22Rv1 (cell line): ENCODE measurements around the gene SERHL2.
"Not testable (repeated sequence)": the region's sequence is repeated elsewhere in the genome, so short reads cannot be mapped to it uniquely, and the experiment has no call there.

Experiments
- H3K27ac ChIP-seq: fragments of 450-650 bp; 2 replicates; pipeline ENCODE4 v1.5.1; 2017
- ZFX ChIP-seq: fragments of 450-650 bp; IDR thresholded peaks from 2 replicates; pipeline ENCODE4 v1.6.1; 2017; ENCODE audit warnings: antibody characterized with exemption, borderline replicate concordance
- TF ChIP-seq, protein P1 (sequence below): fragments of 450-650 bp; IDR thresholded peaks from 2 replicates; pipeline ENCODE4 v1.5.1; 2017; ENCODE audit warnings: mild to moderate bottlenecking

SERHL2 gene

DNA sequence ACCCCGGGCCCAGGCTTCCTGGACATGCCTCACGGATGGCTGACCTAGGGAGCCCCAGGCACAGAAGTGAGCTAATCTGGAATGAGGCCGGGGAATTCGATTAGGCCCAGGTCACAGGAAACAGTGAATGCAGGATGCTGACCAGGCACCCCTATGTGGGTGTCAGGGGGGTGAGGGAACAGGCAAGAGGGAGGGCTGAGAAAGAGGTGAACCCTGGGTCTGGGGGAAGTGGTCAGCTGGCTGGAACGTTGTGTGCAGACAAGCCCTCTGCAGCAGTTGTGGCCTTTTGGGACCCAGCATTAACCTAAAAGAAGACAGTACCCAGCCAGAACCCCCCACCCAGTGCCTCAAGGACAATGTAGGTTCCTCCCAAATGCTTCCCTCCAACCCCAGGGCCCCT is 8.1 kb downstream of the SERHL2 start:
- H3K27ac ChIP-seq: no peak overlapping the region
- TF ChIP-seq ZFX: no peak

DNA sequence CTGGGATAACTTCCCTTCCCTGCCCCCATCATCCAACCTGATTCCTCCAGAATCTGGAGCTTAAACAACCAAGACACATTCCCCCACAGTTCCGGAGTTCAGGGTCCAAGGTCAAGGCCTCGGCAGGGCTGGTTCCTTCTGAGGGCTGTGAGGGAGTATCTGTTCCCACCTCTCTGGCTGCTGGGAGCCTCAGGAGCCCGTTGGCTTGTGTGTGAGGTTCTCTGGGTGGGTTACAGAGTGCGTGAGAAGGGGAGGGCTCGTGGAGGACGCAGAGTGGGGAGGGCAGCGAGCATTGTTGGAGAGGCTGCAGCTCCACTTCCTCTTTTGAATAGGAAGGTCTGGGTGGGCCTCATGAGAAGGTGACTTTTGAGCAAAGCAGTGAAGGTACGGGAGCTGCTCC is 8.5 kb downstream of the SERHL2 start:
- H3K27ac ChIP-seq: peak overlapping the region; percentile 5; the same call in 1 of the 2 replicates
- TF ChIP-seq, protein P1, sequence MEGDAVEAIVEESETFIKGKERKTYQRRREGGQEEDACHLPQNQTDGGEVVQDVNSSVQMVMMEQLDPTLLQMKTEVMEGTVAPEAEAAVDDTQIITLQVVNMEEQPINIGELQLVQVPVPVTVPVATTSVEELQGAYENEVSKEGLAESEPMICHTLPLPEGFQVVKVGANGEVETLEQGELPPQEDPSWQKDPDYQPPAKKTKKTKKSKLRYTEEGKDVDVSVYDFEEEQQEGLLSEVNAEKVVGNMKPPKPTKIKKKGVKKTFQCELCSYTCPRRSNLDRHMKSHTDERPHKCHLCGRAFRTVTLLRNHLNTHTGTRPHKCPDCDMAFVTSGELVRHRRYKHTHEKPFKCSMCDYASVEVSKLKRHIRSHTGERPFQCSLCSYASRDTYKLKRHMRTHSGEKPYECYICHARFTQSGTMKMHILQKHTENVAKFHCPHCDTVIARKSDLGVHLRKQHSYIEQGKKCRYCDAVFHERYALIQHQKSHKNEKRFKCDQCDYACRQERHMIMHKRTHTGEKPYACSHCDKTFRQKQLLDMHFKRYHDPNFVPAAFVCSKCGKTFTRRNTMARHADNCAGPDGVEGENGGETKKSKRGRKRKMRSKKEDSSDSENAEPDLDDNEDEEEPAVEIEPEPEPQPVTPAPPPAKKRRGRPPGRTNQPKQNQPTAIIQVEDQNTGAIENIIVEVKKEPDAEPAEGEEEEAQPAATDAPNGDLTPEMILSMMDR: no peak
- no peak for TF ChIP-seq ZFX

DNA sequence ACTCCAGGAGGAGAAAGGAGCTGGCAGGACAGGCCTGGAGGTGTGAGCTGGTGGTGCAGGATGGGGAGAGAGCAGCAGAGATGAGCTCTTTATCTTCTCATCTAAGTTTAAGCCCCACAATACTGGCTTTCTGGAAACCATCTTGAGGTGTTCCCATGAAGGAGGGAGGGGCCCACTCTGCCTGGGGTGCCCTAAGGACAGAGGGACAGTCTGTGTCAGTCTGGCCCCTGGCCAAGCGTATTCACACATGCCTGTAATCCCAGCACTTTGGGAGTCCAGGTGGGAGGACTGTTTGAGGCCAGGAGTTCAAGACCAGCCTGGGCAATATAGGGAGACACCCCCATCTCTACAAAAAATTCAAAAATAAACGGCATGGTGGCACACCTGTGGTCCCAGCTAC is 8.9 kb downstream of the SERHL2 start:
- no peak for TF ChIP-seq ZFX
- TF ChIP-seq, protein P1: no peak
- H3K27ac ChIP-seq: peak overlapping the region; percentile 5; the same call in 1 of the 2 replicates

DNA sequence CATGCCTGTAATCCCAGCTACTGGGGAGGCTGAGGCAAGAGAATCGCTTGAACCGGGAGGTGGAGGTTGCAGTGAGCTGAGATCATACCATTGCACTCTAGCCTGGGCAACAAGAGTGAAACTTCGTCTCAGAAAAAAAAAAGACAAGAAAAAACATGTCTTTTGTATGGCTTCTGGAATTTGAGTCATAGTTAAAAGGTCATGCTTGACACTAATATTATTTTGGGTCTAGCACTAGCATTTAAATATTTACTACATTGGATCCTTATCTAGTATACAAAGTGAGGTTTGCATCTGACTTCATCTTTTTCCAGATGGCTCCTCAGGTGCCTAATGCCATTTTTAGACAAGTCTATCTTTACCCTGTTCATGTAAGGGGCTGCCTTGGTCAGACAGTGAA is 10.2 kb downstream of the SERHL2 start:
- not testable (repeated sequence) for H3K27ac ChIP-seq

DNA sequence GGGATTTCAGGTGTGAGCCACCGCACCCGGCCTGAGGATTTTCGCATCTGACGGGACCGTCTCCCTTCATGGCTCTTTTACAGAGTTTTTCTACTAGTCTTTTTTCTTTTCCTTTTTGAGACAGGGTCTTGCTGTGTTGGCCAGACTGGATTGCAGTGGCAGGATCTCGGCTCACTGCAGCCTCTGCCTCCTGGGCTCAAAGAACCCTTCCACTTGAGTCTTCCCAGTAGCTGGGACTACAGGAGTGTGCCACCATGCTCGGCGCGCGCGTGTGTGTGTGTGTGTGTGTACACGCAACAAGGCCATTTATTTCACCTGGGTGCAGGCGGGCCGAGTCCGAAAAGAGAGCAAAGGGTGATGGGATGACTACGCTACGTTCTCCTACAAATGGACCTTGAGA is 10.9 kb downstream of the SERHL2 start:
- no peak for TF ChIP-seq ZFX
- TF ChIP-seq, protein P1: no peak
- no peak overlapping the region for H3K27ac ChIP-seq

DNA sequence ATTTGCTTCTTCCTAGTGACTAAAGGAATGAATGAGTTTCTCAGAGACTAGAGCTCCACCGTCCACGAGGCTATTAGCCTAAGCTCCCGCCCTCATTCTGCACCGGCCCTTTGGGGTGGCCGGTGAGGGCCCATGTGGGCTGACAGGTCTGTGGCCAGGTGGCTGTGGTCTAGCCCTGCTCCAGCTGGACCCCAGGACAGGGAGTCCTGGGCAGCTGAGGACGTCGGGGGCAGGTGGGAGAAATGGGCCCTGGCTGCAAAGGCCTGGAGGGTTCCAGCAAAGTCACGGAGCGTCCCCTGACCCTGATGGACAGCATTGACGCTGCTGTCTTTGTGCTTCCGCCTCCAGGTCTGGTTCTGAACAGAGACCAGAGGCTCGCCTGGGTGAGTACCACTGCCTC is 12.2 kb downstream of the SERHL2 start:
- TF ChIP-seq, protein P1: no peak
- TF ChIP-seq ZFX: no peak
- H3K27ac ChIP-seq: no peak overlapping the region

DNA sequence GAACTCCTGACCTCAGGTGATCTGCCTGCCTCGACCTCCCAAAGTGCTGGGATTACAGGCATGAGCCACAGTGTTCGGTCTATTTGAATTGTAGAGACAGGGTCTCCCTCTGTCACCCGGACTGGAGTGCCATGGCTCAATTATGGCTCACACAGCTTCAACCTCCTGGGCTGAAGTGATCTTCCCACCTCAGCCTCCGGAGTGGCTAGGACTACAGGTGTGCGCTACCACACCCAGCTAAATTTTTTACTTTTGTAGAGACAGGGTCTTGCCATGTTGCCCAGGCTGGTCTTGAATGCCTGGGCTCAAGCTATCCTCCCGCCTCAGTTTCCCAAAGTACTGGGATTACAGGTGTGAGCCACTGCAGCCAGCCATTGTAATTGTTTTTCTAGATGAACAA is 14.2 kb downstream of the SERHL2 start:
- not testable (repeated sequence) for H3K27ac ChIP-seq

DNA sequence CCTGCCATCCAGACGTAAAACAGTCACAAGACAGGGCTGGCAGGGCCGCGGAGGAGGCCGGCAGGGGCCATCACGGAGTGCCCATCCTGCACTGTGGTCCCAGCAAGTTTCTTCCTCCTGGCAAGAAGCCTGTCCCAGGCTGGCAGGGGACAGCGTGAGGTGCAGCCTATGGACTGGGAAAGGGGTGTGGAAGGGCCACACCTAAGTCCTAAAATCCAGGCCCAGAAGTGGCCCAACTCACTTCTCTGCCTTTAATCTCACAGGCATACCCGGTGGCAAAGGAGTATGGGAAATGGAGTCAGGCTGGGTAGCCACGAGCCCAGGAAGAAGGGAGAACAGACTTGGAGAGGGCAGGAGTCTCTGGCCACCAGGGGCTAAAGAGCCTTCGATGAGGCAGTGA is 16.8 kb downstream of the SERHL2 start:
- not testable (repeated sequence) for H3K27ac ChIP-seq

DNA sequence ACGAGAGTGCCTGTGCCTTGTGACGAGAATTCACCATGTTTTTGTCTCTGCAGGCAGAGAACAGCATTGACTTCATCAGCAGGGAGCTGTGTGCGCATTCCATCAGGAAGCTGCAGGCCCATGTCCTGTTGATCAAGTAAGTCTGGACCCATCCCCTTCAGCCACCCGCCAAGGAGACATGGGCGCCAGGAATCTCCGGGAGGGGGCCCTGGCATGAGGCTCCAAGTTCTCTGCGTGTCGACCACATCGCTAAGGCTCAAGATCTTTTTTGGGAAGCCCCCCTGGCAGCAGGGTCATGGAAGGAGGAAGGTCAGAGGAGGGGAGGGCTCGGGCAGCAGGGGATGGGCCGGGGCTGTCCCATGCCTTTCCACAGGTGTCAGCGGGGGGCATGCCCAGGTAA is 17.3 kb downstream of the SERHL2 start:
- H3K27ac ChIP-seq: not testable (repeated sequence)

DNA sequence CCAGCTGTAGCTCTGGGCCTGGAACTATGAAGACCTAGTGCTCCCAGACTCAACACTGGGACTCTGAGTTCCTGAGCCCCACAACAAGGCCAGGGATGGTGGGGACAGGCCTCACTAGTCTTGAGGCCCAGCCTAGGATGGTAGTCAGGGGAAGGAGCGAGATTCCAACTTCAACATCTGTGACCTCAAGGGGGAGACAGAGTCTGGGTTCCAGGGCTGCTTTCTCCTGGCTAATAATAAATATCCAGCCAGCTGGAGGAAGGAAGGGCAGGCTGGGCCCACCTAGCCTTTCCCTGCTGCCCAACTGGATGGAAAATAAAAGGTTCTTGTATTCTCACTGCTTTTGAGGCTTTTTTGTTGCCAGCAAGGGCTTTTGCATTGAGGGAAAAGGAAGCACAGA is 20.3 kb downstream of the SERHL2 start:
- not testable (repeated sequence) for H3K27ac ChIP-seq

DNA sequence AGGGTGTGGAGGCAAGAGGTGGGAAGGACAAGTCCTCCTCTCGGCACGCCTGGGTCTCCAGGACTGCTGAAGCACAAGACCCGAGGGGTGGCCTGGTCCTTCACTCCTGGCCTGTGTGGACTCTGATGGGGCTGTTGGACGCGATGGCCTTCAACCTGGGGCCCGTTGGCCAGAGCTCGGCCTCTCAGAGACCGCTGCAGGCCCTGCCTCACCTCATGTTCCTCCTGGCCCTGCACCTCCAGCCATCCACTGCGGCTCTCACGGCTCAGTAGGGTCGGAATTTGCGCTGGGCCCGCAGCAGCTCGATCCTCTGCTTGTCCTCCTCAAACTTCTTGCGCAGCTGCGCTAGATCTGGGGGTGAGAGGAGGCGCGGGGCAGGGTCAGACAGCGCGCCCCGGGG is 20.7 kb downstream of the SERHL2 start:
- not testable (repeated sequence) for H3K27ac ChIP-seq

DNA sequence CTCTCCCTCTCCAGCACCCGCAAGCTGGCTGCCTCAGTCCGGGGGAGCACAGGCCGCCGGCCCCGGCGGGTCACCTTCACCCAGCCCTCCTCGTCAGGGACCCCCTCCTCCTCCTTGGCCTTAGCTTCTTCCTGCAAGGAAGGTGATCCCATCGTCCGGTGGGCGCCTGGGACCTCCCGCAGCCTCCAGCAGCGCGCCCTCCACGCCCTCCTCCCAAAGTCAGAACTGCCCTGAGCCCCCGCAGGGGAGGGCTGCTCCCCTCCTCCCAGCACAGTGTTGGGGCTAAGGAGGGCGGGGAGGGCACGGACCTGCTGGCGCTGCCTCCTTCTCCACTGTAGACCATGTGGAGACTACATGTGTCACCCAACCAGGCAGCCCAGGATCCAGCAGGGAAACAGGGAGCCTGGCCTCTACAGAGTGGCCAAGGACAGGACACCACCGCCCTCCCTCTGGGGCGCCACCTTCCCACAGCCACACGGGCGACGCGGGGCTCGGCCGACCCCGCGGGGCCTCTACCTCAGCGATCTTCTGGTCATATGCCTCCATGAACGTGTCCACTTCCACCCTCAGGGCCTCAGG is 22.3 kb downstream of the SERHL2 start:
- not testable (repeated sequence) for H3K27ac ChIP-seq

DNA sequence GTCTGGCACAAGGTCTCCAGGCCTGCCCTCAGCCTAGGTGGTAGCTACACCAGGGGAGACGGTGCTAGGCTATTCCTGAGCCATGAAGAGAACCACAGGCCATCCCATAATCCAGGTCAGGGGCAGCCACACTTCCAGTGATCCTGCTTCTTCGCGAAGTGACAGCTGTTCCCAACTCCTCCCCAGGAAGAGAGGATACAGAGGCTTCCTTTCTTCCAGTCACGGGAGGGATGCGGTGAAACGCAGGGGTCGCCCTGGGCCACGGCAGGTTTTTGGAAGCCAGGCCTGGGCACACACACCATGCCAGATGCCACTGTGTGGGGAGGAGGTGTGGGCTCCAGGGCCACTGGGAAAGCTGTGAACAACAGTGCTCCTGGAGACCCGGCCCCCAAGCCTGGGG is 23.4 kb downstream of the SERHL2 start:
- H3K27ac ChIP-seq: not testable (repeated sequence)
